Hematopoietic multipotent progenitor cell (in vitro differentiated cells): ENCODE measurements around the gene ADAMTS18. TPM values are rescaled to one million over a fixed set of nuclear protein-coding genes. Genes with fewer than 3 reads are reported as not detected.

Experiments used
- DNase-seq, 3 donors: peaks; one replicate each; pipeline ENCODE4 v3.0.0-alpha.2; 2011 to 2015; ENCODE audit warnings: low read depth in 2 of 3, low spot score in 2 of 3
- total RNA-seq: library from RNA; depleted of rRNA; stranded (reverse); fragments of >200 nt; gene quantifications from one replicate; pipeline ENCODE4 v1.2.3, GENCODE V29; 2012

The ADAMTS18 gene
- total RNA-seq, 1 donor: not detected

- DNase-seq: no peak
Observed at GRCh38 chr16:77439106-77439505, 4.3 kb upstream of the ADAMTS18 start.

- DNase-seq: no peak
Observed at GRCh38 chr16:77437859-77438258, 3.0 kb upstream of the ADAMTS18 start.

- DNase-seq: no peak
Observed at GRCh38 chr16:77435272-77435820, 512 bp upstream of the ADAMTS18 start.

GRCh38 chr16:77434022-77434529 lies 758 bp downstream of the ADAMTS18 start:
- DNase-seq: no peak

- DNase-seq: no peak
Observed at GRCh38 chr16:77433146-77433545, 1.7 kb downstream of the ADAMTS18 start.

- DNase-seq: no peak
Observed at GRCh38 chr16:77432264-77432663, 2.6 kb downstream of the ADAMTS18 start.

GRCh38 chr16:77430787-77431585 lies 3.8 kb downstream of the ADAMTS18 start:
- DNase-seq: no peak

- DNase-seq: no peak
Observed at GRCh38 chr16:77430360-77430759, 4.5 kb downstream of the ADAMTS18 start.

GRCh38 chr16:77424871-77425604 lies 9.8 kb downstream of the ADAMTS18 start:
- no peak for DNase-seq

GRCh38 chr16:77422196-77422784 lies 12.5 kb downstream of the ADAMTS18 start:
- DNase-seq: no peak

- no peak for DNase-seq
Observed at GRCh38 chr16:77416939-77417480, 17.8 kb downstream of the ADAMTS18 start.

- no peak for DNase-seq
Observed at GRCh38 chr16:77414752-77415231, 20.0 kb downstream of the ADAMTS18 start.

- DNase-seq: no peak
Observed at GRCh38 chr16:77410449-77410848, 24.4 kb downstream of the ADAMTS18 start.

- DNase-seq: no peak
Observed at GRCh38 chr16:77409311-77409710, 25.5 kb downstream of the ADAMTS18 start.

GRCh38 chr16:77408607-77409006 lies 26.2 kb downstream of the ADAMTS18 start:
- no peak for DNase-seq

- DNase-seq: no peak
Observed at GRCh38 chr16:77406680-77407079, 28.2 kb downstream of the ADAMTS18 start.

GRCh38 chr16:77404775-77405174 lies 30.1 kb downstream of the ADAMTS18 start:
- DNase-seq: no peak

GRCh38 chr16:77403732-77404131 lies 31.1 kb downstream of the ADAMTS18 start:
- no peak for DNase-seq

- no peak for DNase-seq
Observed at GRCh38 chr16:77402672-77403071, 32.2 kb downstream of the ADAMTS18 start.

GRCh38 chr16:77402118-77402517 lies 32.7 kb downstream of the ADAMTS18 start:
- DNase-seq: no peak

GRCh38 chr16:77399546-77399945 lies 35.3 kb downstream of the ADAMTS18 start:
- no peak for DNase-seq
